HepG2 (cell line): ENCODE measurements around the gene APIP. TPM values are rescaled to one million over a fixed set of nuclear protein-coding genes. Genes with fewer than 3 reads are reported as not detected.
A peak's percentile ranks its signal among the peaks of the same experiment; 100 is the strongest.

ENCODE experiments used
- HIVEP1 ChIP-seq: sonication (generic); formaldehyde crosslinking; IDR thresholded peaks from 2 replicates; pipeline ENCODE4 v1.4.0; 2020; ENCODE audit warnings: mild to moderate bottlenecking, missing genetic modification reagents
- KMT2B ChIP-seq: IDR thresholded peaks from 2 replicates; pipeline ENCODE4 v1.6.1; 2016; ENCODE audit warnings: missing genetic modification reagents, missing compliant biosample characterization
- MEIS2 ChIP-seq: sonication (generic); formaldehyde crosslinking; IDR thresholded peaks from 2 replicates; pipeline ENCODE4 v1.9.0; 2021; ENCODE audit warnings: mild to moderate bottlenecking, missing genetic modification reagents
- SP5 ChIP-seq: IDR thresholded peaks from 2 replicates; pipeline ENCODE4 v1.6.1; 2016; ENCODE audit warnings: low read depth, borderline replicate concordance
- ZNF205 ChIP-seq: IDR thresholded peaks from 2 replicates; pipeline ENCODE4 v1.6.1; 2018; ENCODE audit warnings: missing biosample characterization, missing genetic modification reagents
- ZNF317 ChIP-seq: sonication (generic); formaldehyde crosslinking; IDR thresholded peaks from 2 replicates; pipeline ENCODE4 v1.5.0; 2020; ENCODE audit warnings: mild to moderate bottlenecking, missing genetic modification reagents
- ZNF432 ChIP-seq: sonication (generic); formaldehyde crosslinking; IDR thresholded peaks from 2 replicates; pipeline ENCODE4 v1.5.0; 2020; ENCODE audit warnings: missing genetic modification reagents, mild to moderate bottlenecking, borderline replicate concordance
- ZNF567 ChIP-seq: sonication (generic); formaldehyde crosslinking; IDR thresholded peaks from 2 replicates; pipeline ENCODE4 v1.8.1; 2023; ENCODE audit warnings: mild to moderate bottlenecking, missing genetic modification reagents, borderline replicate concordance
- ZNF572 ChIP-seq: sonication (generic); formaldehyde crosslinking; IDR thresholded peaks from 2 replicates; pipeline ENCODE4 v1.5.1; 2020; ENCODE audit warnings: mild to moderate bottlenecking, missing genetic modification reagents
- ZNF615 ChIP-seq: sonication (generic); formaldehyde crosslinking; IDR thresholded peaks from 2 replicates; pipeline ENCODE4 v1.5.0; 2020; ENCODE audit warnings: mild to moderate bottlenecking, missing genetic modification reagents, borderline replicate concordance
- ZNF883 ChIP-seq: sonication (generic); formaldehyde crosslinking; IDR thresholded peaks from 2 replicates; pipeline ENCODE4 v1.5.1; 2020; ENCODE audit warnings: mild to moderate bottlenecking, missing genetic modification reagents; ENCODE audit errors: not compliant biosample characterization
- polyA plus RNA-seq, 8 experiments: library from polyadenylated mRNA; depleted of rRNA in 3 of 8; stranded (reverse) in 7 of 8; unstranded in 1 of 8; fragments of >200 nt; fragmentation: Illumina TruSeq in 4 of 8; extraction: Trizol in 4 of 8; gene quantifications; 2 replicates each; pipeline versions ENCODE4 v1.2.1 to v1.2.3, GENCODE V29; 2011 to 2016; ENCODE audit warnings: low read depth in 4 of 8, missing spikeins in 1 of 8, mixed read lengths in 1 of 8; ENCODE audit not compliant: insufficient read depth in 1 of 8
- total RNA-seq, 5 experiments: library from RNA; depleted of rRNA; stranded (reverse); fragments of >200 nt; fragmentation: Illumina TruSeq; extraction: Trizol; gene quantifications; 2 replicates each; pipeline ENCODE4 v1.2.3, GENCODE V29; 2016; ENCODE audit warnings: low read depth in 1 of 5
- TF ChIP-seq, protein P1 (sequence below): sonication (generic); formaldehyde crosslinking; IDR thresholded peaks from 2 replicates; pipeline ENCODE4 v1.5.0; 2020; ENCODE audit warnings: mild to moderate bottlenecking, low read depth, missing genetic modification reagents, borderline replicate concordance
- TF ChIP-seq, protein P2 (sequence below): sonication (generic); formaldehyde crosslinking; IDR thresholded peaks from 2 replicates; pipeline ENCODE4 v1.4.0; 2020; ENCODE audit warnings: missing genetic modification reagents
- TF ChIP-seq, protein P3 (sequence below): sonication (generic); formaldehyde crosslinking; IDR thresholded peaks from 2 replicates; pipeline ENCODE4 v1.5.1; 2020; ENCODE audit warnings: mild to moderate bottlenecking, moderate library complexity, missing genetic modification reagents
- TF ChIP-seq, protein P4 (sequence below): sonication (generic); formaldehyde crosslinking; IDR thresholded peaks from 2 replicates; pipeline ENCODE4 v1.5.1; 2020; ENCODE audit warnings: mild to moderate bottlenecking, missing genetic modification reagents

APIP gene
- total and polyA plus RNA-seq, 2 of the 13 experiments (the other 11 are each of a cell fraction or from before 2014, with no cell fraction given) = 16.9 to 31.0 TPM

DNA sequence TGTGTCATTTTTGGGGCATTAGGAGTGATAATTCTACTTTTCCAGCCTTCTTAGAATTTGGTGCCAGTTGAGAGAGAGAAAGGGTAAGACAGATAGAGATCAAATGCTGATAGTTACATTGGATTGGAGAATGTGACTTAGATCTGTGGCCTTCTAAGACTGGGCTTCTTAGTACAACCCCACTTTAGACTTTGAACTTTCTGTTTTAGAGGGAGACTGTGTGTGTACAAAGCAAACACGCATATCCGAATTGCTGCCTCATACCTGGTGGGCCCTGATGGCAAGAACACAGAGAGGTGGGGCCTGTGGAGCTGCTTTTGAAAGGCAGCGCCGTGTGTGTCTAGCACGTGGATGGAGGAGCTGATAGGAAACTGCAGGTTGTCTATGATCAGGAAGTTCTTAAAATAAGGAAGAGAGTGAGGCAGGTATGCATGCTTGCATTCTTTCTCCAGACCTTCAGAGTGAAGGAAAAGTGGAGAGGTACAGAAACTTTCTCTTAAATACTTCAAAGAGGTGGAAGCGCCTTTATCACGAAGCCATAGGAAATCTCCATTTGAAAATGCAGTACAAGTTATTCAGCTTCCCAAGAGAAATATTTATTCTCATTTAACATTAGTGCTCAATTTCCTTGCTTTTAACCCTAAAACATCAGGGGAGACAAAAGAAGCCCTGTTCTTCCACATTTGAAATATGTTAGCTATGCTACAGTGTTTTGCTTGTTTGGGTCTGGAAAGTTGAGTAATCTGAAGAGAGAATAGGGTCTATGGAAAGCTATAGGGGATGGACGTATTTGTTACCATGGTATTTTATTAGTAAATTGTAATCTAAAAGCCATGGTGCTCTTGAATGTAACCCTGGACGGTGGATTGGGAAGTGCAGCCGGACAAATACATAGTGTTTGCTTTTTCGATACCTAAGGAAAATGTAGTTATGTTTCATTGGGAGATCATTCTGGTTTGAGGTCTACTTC lies 13.9 kb upstream of the APIP start (continued):
- TF ChIP-seq, protein P1, sequence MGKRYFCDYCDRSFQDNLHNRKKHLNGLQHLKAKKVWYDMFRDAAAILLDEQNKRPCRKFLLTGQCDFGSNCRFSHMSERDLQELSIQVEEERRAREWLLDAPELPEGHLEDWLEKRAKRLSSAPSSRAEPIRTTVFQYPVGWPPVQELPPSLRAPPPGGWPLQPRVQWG (CRISPR knock-in tag) = no peak
- TF ChIP-seq ZNF432 = no peak
- TF ChIP-seq, protein P2, sequence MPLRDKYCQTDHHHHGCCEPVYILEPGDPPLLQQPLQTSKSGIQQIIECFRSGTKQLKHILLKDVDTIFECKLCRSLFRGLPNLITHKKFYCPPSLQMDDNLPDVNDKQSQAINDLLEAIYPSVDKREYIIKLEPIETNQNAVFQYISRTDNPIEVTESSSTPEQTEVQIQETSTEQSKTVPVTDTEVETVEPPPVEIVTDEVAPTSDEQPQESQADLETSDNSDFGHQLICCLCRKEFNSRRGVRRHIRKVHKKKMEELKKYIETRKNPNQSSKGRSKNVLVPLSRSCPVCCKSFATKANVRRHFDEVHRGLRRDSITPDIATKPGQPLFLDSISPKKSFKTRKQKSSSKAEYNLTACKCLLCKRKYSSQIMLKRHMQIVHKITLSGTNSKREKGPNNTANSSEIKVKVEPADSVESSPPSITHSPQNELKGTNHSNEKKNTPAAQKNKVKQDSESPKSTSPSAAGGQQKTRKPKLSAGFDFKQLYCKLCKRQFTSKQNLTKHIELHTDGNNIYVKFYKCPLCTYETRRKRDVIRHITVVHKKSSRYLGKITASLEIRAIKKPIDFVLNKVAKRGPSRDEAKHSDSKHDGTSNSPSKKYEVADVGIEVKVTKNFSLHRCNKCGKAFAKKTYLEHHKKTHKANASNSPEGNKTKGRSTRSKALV (CRISPR knock-in tag) = peak; percentile 59; the same call in 1 of the 2 replicates
- no peak for TF ChIP-seq ZNF567
- peak; percentile 49 for TF ChIP-seq ZNF883 (CRISPR knock-in tag)
- no peak for TF ChIP-seq ZNF615
- TF ChIP-seq SP5 (CRISPR knock-in tag) = peak; percentile 34; the same call in 1 of the 2 replicates
- TF ChIP-seq, protein P3, sequence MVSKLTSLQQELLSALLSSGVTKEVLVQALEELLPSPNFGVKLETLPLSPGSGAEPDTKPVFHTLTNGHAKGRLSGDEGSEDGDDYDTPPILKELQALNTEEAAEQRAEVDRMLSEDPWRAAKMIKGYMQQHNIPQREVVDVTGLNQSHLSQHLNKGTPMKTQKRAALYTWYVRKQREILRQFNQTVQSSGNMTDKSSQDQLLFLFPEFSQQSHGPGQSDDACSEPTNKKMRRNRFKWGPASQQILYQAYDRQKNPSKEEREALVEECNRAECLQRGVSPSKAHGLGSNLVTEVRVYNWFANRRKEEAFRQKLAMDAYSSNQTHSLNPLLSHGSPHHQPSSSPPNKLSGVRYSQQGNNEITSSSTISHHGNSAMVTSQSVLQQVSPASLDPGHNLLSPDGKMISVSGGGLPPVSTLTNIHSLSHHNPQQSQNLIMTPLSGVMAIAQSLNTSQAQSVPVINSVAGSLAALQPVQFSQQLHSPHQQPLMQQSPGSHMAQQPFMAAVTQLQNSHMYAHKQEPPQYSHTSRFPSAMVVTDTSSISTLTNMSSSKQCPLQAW = peak; percentile 81
- peak; percentile 81; the same call in 1 of the 2 replicates for TF ChIP-seq MEIS2 (CRISPR knock-in tag)
- TF ChIP-seq HIVEP1 (CRISPR knock-in tag) = no peak
- TF ChIP-seq ZNF205 = no peak
- peak; percentile 84 for TF ChIP-seq KMT2B
- 0 out of 2 replicates have a peak, but pooled peaks have one; percentile 40 for TF ChIP-seq ZNF317 (CRISPR knock-in tag)
- TF ChIP-seq, protein P4, sequence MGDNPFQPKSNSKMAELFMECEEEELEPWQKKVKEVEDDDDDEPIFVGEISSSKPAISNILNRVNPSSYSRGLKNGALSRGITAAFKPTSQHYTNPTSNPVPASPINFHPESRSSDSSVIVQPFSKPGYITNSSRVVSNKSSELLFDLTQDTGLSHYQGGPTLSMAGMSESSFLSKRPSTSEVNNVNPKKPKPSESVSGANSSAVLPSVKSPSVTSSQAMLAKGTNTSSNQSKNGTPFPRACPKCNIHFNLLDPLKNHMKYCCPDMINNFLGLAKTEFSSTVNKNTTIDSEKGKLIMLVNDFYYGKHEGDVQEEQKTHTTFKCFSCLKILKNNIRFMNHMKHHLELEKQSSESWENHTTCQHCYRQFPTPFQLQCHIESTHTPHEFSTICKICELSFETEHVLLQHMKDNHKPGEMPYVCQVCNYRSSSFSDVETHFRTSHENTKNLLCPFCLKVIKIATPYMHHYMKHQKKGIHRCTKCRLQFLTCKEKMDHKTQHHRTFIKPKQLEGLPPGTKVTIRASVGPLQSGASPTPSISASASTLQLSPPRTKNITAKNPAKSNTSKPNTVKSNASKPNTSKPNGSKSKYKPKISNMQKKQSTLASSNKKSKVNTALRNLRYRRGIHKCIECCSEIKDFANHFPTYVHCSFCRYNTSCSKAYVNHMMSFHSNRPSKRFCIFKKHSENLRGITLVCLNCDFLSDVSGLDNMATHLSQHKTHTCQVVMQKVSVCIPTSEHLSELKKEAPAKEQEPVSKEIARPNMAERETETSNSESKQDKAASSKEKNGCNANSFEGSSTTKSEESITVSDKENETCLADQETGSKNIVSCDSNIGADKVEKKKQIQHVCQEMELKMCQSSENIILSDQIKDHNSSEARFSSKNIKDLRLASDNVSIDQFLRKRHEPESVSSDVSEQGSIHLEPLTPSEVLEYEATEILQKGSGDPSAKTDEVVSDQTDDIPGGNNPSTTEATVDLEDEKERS = peak; percentile 95; the same call in 1 of the 2 replicates
- no peak for TF ChIP-seq ZNF572 (CRISPR knock-in tag)
